Keratinocyte (primary cell): ENCODE data around the gene NFE2L3. TPM values are rescaled to one million over a fixed set of nuclear protein-coding genes. Genes with fewer than 3 reads are reported as not detected.
"Not testable (repeated sequence)": the region's sequence is repeated elsewhere in the genome, so short reads cannot be mapped to it uniquely, and the experiment has no call there.

Source experiments
- DNase-seq: peaks from one replicate; pipeline ENCODE4 v3.0.0-alpha.2; 2011; ENCODE audit warnings: low read depth, missing footprints, low spot score
- FAIRE-seq: peaks from 2 replicates; lab custom pipeline; 2011; peaks lifted over from hg19 to GRCh38; lab: Jason Lieb, UNC
- H2AFZ ChIP-seq: 2 replicates; pipeline ENCODE4 v1.6.0; 2012; ENCODE audit warnings: low read length, control low read depth, inconsistent platforms; ENCODE audit not compliant: control insufficient read depth
- H3K27ac ChIP-seq: 2 replicates; pipeline ENCODE4 v1.5.1; 2011; ENCODE audit warnings: low read length; ENCODE audit not compliant: control insufficient read depth, insufficient read depth
- H3K27me3 ChIP-seq: 3 replicates; pipeline ENCODE4 v1.6.0; 2011; ENCODE audit warnings: low read length; ENCODE audit not compliant: control insufficient read depth, insufficient read depth; ENCODE audit errors: extremely low read depth
- H3K36me3 ChIP-seq, 2 experiments: 2 replicates in 1 of 2; 3 replicates in 1 of 2; pipeline ENCODE4 v1.5.1; 2011; ENCODE audit warnings: low read length in 2 of 2, mild to moderate bottlenecking in 1 of 2; ENCODE audit not compliant: control insufficient read depth in 2 of 2, insufficient read depth in 2 of 2; ENCODE audit errors: extremely low read depth in 1 of 2
- H3K4me1 ChIP-seq: 3 replicates; pipeline ENCODE4 v1.5.1; 2011; ENCODE audit warnings: low read length; ENCODE audit not compliant: control insufficient read depth, insufficient read depth; ENCODE audit errors: extremely low read depth
- H3K4me2 ChIP-seq: 3 replicates; pipeline ENCODE4 v1.6.0; 2011; ENCODE audit warnings: low read depth, low read length; ENCODE audit not compliant: control insufficient read depth, insufficient read depth; ENCODE audit errors: extremely low read depth
- H3K4me3 ChIP-seq, 3 experiments: fragments of 200-600 bp in 1 of 3; sonication (generic) in 1 of 3; 2 replicates in 2 of 3; 3 replicates in 1 of 3; pipeline ENCODE4 v1.5.1; 2011 to 2016; ENCODE audit warnings: low read length in 3 of 3, mild to moderate bottlenecking in 3 of 3, control low read depth in 2 of 3, inconsistent platforms in 1 of 3, low read depth in 1 of 3, mixed read lengths in 1 of 3, mixed run types in 1 of 3, moderate library complexity in 1 of 3; ENCODE audit not compliant: control insufficient read depth in 2 of 3, insufficient read depth in 2 of 3; ENCODE audit errors: extremely low read depth in 1 of 3
- H3K79me2 ChIP-seq: 2 replicates; pipeline ENCODE4 v1.6.0; 2012; ENCODE audit warnings: low read length; ENCODE audit not compliant: control insufficient read depth, insufficient read depth
- H3K9ac ChIP-seq: 3 replicates; pipeline ENCODE4 v1.6.0; 2011; ENCODE audit warnings: low read length; ENCODE audit not compliant: control insufficient read depth, insufficient read depth; ENCODE audit errors: extremely low read depth
- H3K9me1 ChIP-seq: 3 replicates; pipeline ENCODE4 v1.6.0; 2011; ENCODE audit warnings: low read length; ENCODE audit not compliant: control insufficient read depth, insufficient read depth; ENCODE audit errors: extremely low read depth
- H3K9me3 ChIP-seq: 2 replicates; pipeline ENCODE4 v1.5.1; 2012; ENCODE audit warnings: low read depth, low read length; ENCODE audit not compliant: control insufficient read depth
- H4K20me1 ChIP-seq: 3 replicates; pipeline ENCODE4 v1.6.0; 2011; ENCODE audit warnings: low read length; ENCODE audit not compliant: control insufficient read depth, insufficient read depth; ENCODE audit errors: extremely low read depth
- EZH2 ChIP-seq: IDR thresholded peaks from one replicate; pipeline ENCODE4 v1.6.1; 2012; ENCODE audit warnings: inconsistent platforms, mild to moderate bottlenecking, low read length, moderate library complexity
- dilution Hi-C: fragments of 300-500 bp; cut with MboI; formaldehyde crosslinking; loops from one replicate; pipeline ENCODE4 v1.7.0; 2020; ENCODE audit warnings: low sequenced_read_pairs; ENCODE audit not compliant: extremely low pct_ligation_motif_present
- polyA plus RNA-seq, 5 experiments: library from polyadenylated mRNA; depleted of rRNA in 3 of 5; stranded (reverse) in 3 of 5; stranded (forward) in 1 of 5; unstranded in 1 of 5; fragments of >200 nt; gene quantifications; 1 replicate in 1 of 5; 2 replicates in 3 of 5; 3 replicates in 1 of 5; pipeline versions ENCODE4 v1.2.1 to v1.2.3, GENCODE V29; 2011 to 2012; ENCODE audit warnings: missing spikeins in 2 of 5, low read depth in 1 of 5, low replicate concordance in 1 of 5
- TF ChIP-seq, protein P1 (sequence below), 3 experiments: IDR thresholded peaks in 1 of 3; conservative IDR thresholded peaks in 1 of 3; optimal IDR thresholded peaks in 1 of 3; 2 replicates in 2 of 3; 3 replicates in 1 of 3; pipeline versions ENCODE3 to v1.5.1; 2011; ENCODE audit warnings: low read length in 3 of 3, mild to moderate bottlenecking in 3 of 3, moderate library complexity in 2 of 3, control low read depth in 1 of 3, inconsistent platforms in 1 of 3; ENCODE audit not compliant: insufficient read depth in 2 of 3; ENCODE audit errors: extremely low read depth in 1 of 3

Gene NFE2L3
- polyA plus RNA-seq, 1 donor (not counting 4 experiments of a cell fraction or from before 2014, with no cell fraction given), result 17.8 TPM

GRCh38 chr7:26183545-26184280 lies 31.7 kb downstream of the NFE2L3 start:
- H3K36me3 ChIP-seq, result peaks cover 10 to 16% of the 10 kb centered on the region in 2 experiments
- no peak overlapping the region for H2AFZ ChIP-seq
- no peak overlapping the region for H3K4me2 ChIP-seq
- H3K4me1 ChIP-seq, result no peaks in the 10 kb centered on the region
- no peaks in the 10 kb centered on the region for H3K9me1 ChIP-seq
- dilution Hi-C loops, result no loop called here
- H3K9ac ChIP-seq, result no peak overlapping the region
- no peak overlapping the region for H3K27ac ChIP-seq
- no peaks in the 10 kb centered on the region for H3K27me3 ChIP-seq
- peaks cover 5% of the 10 kb centered on the region for H4K20me1 ChIP-seq
- no peak overlapping the region for H3K4me3 ChIP-seq
- no peaks in the 10 kb centered on the region for H3K9me3 ChIP-seq
- H3K79me2 ChIP-seq, result no peaks in the 10 kb centered on the region
- TF ChIP-seq, protein P1, sequence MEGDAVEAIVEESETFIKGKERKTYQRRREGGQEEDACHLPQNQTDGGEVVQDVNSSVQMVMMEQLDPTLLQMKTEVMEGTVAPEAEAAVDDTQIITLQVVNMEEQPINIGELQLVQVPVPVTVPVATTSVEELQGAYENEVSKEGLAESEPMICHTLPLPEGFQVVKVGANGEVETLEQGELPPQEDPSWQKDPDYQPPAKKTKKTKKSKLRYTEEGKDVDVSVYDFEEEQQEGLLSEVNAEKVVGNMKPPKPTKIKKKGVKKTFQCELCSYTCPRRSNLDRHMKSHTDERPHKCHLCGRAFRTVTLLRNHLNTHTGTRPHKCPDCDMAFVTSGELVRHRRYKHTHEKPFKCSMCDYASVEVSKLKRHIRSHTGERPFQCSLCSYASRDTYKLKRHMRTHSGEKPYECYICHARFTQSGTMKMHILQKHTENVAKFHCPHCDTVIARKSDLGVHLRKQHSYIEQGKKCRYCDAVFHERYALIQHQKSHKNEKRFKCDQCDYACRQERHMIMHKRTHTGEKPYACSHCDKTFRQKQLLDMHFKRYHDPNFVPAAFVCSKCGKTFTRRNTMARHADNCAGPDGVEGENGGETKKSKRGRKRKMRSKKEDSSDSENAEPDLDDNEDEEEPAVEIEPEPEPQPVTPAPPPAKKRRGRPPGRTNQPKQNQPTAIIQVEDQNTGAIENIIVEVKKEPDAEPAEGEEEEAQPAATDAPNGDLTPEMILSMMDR (optimal IDR thresholded peaks at IDR 0.05 in 1 of 3, IDR thresholded peaks at IDR 0.05 in 1 of 3, conservative IDR thresholded peaks at IDR 0.05 in 1 of 3; ENCODE audit: extremely low read depth in 1 of 3, insufficient read depth in 2 of 3, low read length in 3 of 3), result no peak
- TF ChIP-seq EZH2, result no peak
- no peak for DNase-seq
- FAIRE-seq, result no peak

GRCh38 chr7:26184281-26185101 lies 32.5 kb downstream of the NFE2L3 start:
- H3K27me3 ChIP-seq, DNase-seq, H2AFZ ChIP-seq, H3K9me3 ChIP-seq, H3K4me3 ChIP-seq, dilution Hi-C loops, H3K9ac ChIP-seq, H3K4me1 ChIP-seq, H3K4me2 ChIP-seq, H3K27ac ChIP-seq, H3K79me2 ChIP-seq, FAIRE-seq, H3K9me1 ChIP-seq: not testable (repeated sequence)
- Histone ChIP-seq H4K20me1 (peaks cover 11% of the 10 kb centered on the region), H3K36me3 (peaks cover 13 to 23% of the 10 kb centered on the region in 2 experiments)
